Measurements from ENCODE around the gene BCAS1. TPM values are rescaled to one million over a fixed set of nuclear protein-coding genes. Genes with fewer than 3 reads are reported as not detected.

The BCAS1 gene
- total and polyA plus RNA-seq, 2 donors (not counting 3 experiments of a cell fraction or from before 2014, with no cell fraction given) = not detected

DNA sequence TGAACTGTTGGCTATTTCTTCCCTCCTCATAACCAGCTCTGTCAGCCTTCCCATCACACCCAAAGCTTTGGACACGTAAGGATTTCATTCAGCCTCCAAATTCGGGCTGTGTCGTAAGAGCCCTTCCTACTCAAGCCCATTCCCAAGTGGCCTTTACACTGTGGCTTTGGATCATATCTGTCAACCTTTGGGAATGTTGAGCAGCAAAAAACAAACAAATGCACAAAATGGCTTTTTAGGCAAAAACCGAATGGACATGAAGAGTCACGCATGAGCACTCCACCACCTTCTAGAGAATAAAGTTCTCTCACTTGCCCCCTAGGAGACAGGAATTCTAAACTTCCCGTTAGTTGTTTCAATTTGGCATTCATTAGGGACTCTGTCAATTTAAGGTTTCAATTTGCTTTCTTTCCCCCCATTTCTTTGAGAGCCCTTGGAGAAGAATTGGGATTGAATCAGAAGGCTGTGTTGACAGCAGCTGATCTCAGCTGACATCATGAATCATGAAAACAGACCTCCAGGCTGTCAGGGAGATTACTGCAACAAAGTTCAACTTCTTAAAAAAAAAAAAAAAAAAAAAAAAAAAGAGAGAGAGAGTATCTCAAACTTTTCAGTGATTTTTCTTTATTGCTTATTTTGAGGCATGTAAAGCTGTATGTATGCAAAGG, 110.3 kb downstream of the BCAS1 start:
- H2AFZ ChIP-seq (ENCODE audit: low read depth, low read length) = no peak overlapping the region
- no peaks in the 10 kb centered on the region for H4K20me1 ChIP-seq (replicated peaks; ENCODE audit: control insufficient read depth, extremely low read depth, insufficient read depth, low read length)
- H3K9me3 ChIP-seq (replicated peaks; ENCODE audit: control insufficient read depth, insufficient read depth, low read length) = no peaks in the 10 kb centered on the region
- no peak overlapping the region for H3K9ac ChIP-seq (replicated peaks; ENCODE audit: extremely low read depth, insufficient read depth, low read length)
- dilution Hi-C loops (cut with MboI; ENCODE audit: extremely low pct_ligation_motif_present, low sequenced_read_pairs) = no loop called here
- POLR2A ChIA-PET = no interaction called here
- H3K9me1 ChIP-seq (replicated peaks; ENCODE audit: control insufficient read depth, extremely low read depth, insufficient read depth, low read length) = no peaks in the 10 kb centered on the region
- H3K79me2 ChIP-seq (ENCODE audit: control insufficient read depth, insufficient read depth, low read length) = no peaks in the 10 kb centered on the region
- H3K4me2 ChIP-seq (ENCODE audit: insufficient read depth, low read length) = no peak overlapping the region
- no TSS peak for BruUV-seq (replicated peaks)
- H3K27me3 ChIP-seq (ENCODE audit: control insufficient read depth in 2 of 2, insufficient read depth in 2 of 2, low read length in 2 of 2) = peaks cover 3 to 7% of the 10 kb centered on the region in 2 experiments
- DNase-seq (ENCODE audit: low read depth, low spot score) = no peak
- CTCF ChIA-PET = interaction anchor here (2.5 kb wide), 1 partner anchor 9 kb away, joined by 10 read pairs; no protein-coding TSS in a partner anchor
- H3K27ac ChIP-seq (ENCODE audit: insufficient read depth, low read depth, low read length) = no peak overlapping the region
- no peaks in the 10 kb centered on the region for H3K36me3 ChIP-seq (ENCODE audit: control insufficient read depth in 2 of 2, extremely low read depth in 1 of 2, insufficient read depth in 2 of 2, low read length in 2 of 2)
- intact Hi-C loops (cut with micrococcal nuclease) = no loop called here
- no peak for FAIRE-seq
- peaks cover 10% of the 10 kb centered on the region for H3K4me1 ChIP-seq (ENCODE audit: control insufficient read depth, extremely low read depth, insufficient read depth, low read length)
- TF ChIP-seq POLR2A (IDR thresholded peaks at IDR 0.05; ENCODE audit: low read depth, low read length) (no peak), POLR2AphosphoS5 (IDR thresholded peaks at IDR 0.05; ENCODE audit: insufficient read depth, low read depth, low read length) (no peak), GATA2 (IDR thresholded peaks at IDR 0.05; ENCODE audit: insufficient read depth, insufficient read length, low read depth, low read length) (no peak), FOS (IDR thresholded peaks at IDR 0.05; ENCODE audit: borderline replicate concordance, insufficient read depth, low read length) (no peak), EZH2 (IDR thresholded peaks at IDR 0.05; ENCODE audit: borderline replicate concordance, low read depth, low read length, severe bottlenecking) (no peak), JUN (IDR thresholded peaks at IDR 0.05; ENCODE audit: borderline replicate concordance, insufficient read depth, insufficient read length, low read depth) (no peak), MYC (IDR thresholded peaks at IDR 0.05; ENCODE audit: low read depth, low read length) (no peak)
- TF ChIP-seq, protein P1, sequence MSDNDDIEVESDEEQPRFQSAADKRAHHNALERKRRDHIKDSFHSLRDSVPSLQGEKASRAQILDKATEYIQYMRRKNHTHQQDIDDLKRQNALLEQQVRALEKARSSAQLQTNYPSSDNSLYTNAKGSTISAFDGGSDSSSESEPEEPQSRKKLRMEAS (IDR thresholded peaks at IDR 0.05; ENCODE audit: insufficient read depth, insufficient read length) = no peak
- TF ChIP-seq, protein P2, sequence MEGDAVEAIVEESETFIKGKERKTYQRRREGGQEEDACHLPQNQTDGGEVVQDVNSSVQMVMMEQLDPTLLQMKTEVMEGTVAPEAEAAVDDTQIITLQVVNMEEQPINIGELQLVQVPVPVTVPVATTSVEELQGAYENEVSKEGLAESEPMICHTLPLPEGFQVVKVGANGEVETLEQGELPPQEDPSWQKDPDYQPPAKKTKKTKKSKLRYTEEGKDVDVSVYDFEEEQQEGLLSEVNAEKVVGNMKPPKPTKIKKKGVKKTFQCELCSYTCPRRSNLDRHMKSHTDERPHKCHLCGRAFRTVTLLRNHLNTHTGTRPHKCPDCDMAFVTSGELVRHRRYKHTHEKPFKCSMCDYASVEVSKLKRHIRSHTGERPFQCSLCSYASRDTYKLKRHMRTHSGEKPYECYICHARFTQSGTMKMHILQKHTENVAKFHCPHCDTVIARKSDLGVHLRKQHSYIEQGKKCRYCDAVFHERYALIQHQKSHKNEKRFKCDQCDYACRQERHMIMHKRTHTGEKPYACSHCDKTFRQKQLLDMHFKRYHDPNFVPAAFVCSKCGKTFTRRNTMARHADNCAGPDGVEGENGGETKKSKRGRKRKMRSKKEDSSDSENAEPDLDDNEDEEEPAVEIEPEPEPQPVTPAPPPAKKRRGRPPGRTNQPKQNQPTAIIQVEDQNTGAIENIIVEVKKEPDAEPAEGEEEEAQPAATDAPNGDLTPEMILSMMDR (IDR thresholded peaks at IDR 0.05; ENCODE audit: extremely low read depth in 1 of 2, insufficient read depth in 1 of 2, low read depth in 1 of 2, low read length in 2 of 2) = no peak
- H3K4me3 ChIP-seq (replicated peaks in 1 of 3; ENCODE audit: insufficient read depth in 1 of 3, low read depth in 1 of 3, low read length in 3 of 3) = no peak overlapping the region
